GM21360 (cell line): ENCODE measurements around the gene GTF2A1L.
"Not testable (repeated sequence)": the region's sequence is repeated elsewhere in the genome, so short reads cannot be mapped to it uniquely, and the experiment has no call there.

ENCODE experiments used
- ATAC-seq: cut with Tn5 transposase; IDR thresholded peaks from one replicate; pipeline ENCODE4 v1.9.1; 2021; ENCODE audit warnings: mild to moderate bottlenecking, moderate library complexity; ENCODE audit not compliant: unreplicated experiment

Gene GTF2A1L

GRCh38 chr2:48617618-48618017, at the start of gene GTF2A1L:
Gene GTF2A1L (plus strand): TSS chr2:48617856. CDS start chr2:48617875, 19 bp downstream.
- no peak for ATAC-seq

GRCh38 chr2:48568547-48568946, 49.1 kb upstream of the GTF2A1L start:
- ATAC-seq = no peak

GRCh38 chr2:48569433-48569832, 48.2 kb upstream of the GTF2A1L start:
- ATAC-seq = no peak

GRCh38 chr2:48572816-48573215, 44.8 kb upstream of the GTF2A1L start:
- no peak for ATAC-seq

GRCh38 chr2:48574353-48575287, 43.0 kb upstream of the GTF2A1L start:
- no peak for ATAC-seq

GRCh38 chr2:48578313-48578712, 39.3 kb upstream of the GTF2A1L start:
- no peak for ATAC-seq

GRCh38 chr2:48583961-48584360, 33.7 kb upstream of the GTF2A1L start:
- ATAC-seq = no peak

GRCh38 chr2:48584551-48584950, 33.1 kb upstream of the GTF2A1L start:
- ATAC-seq = no peak

GRCh38 chr2:48586433-48586832, 31.2 kb upstream of the GTF2A1L start:
- no peak for ATAC-seq

- ATAC-seq = no peak
Observed at GRCh38 chr2:48587560-48587959, 30.1 kb upstream of the GTF2A1L start.

- no peak for ATAC-seq
Observed at GRCh38 chr2:48587961-48588360, 29.7 kb upstream of the GTF2A1L start.

GRCh38 chr2:48588745-48589144, 28.9 kb upstream of the GTF2A1L start:
- ATAC-seq = no peak

- no peak for ATAC-seq
Observed at GRCh38 chr2:48589170-48589767, 28.4 kb upstream of the GTF2A1L start.

- ATAC-seq = no peak
Observed at GRCh38 chr2:48590017-48590416, 27.6 kb upstream of the GTF2A1L start.

GRCh38 chr2:48592067-48592466, 25.6 kb upstream of the GTF2A1L start:
- ATAC-seq = no peak

GRCh38 chr2:48596751-48597150, 20.9 kb upstream of the GTF2A1L start:
- ATAC-seq = not testable (repeated sequence)

GRCh38 chr2:48597492-48597891, 20.2 kb upstream of the GTF2A1L start:
- ATAC-seq = no peak

- ATAC-seq = no peak
Observed at GRCh38 chr2:48600204-48600813, 17.3 kb upstream of the GTF2A1L start.

- no peak for ATAC-seq
Observed at GRCh38 chr2:48600917-48601316, 16.7 kb upstream of the GTF2A1L start.

GRCh38 chr2:48601349-48601748, 16.3 kb upstream of the GTF2A1L start:
- ATAC-seq = no peak

- no peak for ATAC-seq
Observed at GRCh38 chr2:48605482-48606175, 12.0 kb upstream of the GTF2A1L start.
